Heart left ventricle (tissue), 13 donors: ENCODE measurements around the gene FBXO21.

ENCODE experiments used
- POLR2A ChIP-seq, 2 donors: fragments of 450-650 bp; IDR thresholded peaks; one replicate each; pipeline ENCODE4 v1.6.1; 2017; ENCODE audit warnings: antibody characterized with exemption in 2 of 2, mild to moderate bottlenecking in 2 of 2, moderate library complexity in 2 of 2
- TF ChIP-seq, protein P1 (sequence below), 12 donors: fragments of 200-600 bp; sonication (generic) in 4 of 12; IDR thresholded peaks; one replicate each; pipeline versions ENCODE4 v1.5.0 to v1.8.0; 2018 to 2022; ENCODE audit warnings: antibody characterized with exemption in 12 of 12, mild to moderate bottlenecking in 5 of 12
- donor health status: ischemic (EF 13 %, LVEDD 7.1; RV severe dilation, severe dysfunction).
- donor health status: DM: no; HTN: yes; CAD: no.
- donor health status: DM: no; HTN: no; CAD: no.
- donor health status: ischemic (EF 25% LVEDD 6.9; RV normal size, moderate dysfunction).
- donor health status: ischemic (EF 25% LVEDD 5.7; RV mildly dilated, moderate dysfunction).
- donor health status: ischemic (EF 35%, LVEDD 5.7; RV mildly dilated, moderate dysfunction).
- donor health status: nonischemic (EF 11% LVEDD 7.7; RV severe dilation, severe dysfunction).
- donor health status: DM: yes; HTN: yes; CAD: no.
- donor health status: PGD.
- donor health status: ischemic (EF 29% LVEDD 5.4; RV normal size, mild dysfunction).
- donor health status: nonischemic (EF 23%, LVEDD 6.1; RV moderate dilation, normal function).

DNA sequence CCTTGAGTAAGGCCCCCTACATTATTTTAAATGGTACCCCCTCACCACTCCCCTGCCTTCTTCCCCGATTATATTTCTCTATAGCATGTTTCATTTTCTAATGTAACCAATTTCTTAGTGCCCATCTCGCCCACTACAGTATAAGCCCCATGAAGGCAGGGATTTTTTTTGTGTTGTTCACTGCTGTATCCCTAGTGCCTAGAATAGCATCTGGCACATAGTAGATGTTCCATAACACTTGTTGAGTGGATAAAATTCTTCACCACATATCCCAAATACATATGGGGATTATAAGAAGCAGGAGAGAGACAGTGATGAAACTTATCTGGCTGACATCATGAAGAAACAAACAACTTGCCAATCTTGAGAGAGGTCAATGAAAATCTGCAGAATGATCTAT lies 11.5 kb downstream of the FBXO21 start:
- TF ChIP-seq, protein P1, sequence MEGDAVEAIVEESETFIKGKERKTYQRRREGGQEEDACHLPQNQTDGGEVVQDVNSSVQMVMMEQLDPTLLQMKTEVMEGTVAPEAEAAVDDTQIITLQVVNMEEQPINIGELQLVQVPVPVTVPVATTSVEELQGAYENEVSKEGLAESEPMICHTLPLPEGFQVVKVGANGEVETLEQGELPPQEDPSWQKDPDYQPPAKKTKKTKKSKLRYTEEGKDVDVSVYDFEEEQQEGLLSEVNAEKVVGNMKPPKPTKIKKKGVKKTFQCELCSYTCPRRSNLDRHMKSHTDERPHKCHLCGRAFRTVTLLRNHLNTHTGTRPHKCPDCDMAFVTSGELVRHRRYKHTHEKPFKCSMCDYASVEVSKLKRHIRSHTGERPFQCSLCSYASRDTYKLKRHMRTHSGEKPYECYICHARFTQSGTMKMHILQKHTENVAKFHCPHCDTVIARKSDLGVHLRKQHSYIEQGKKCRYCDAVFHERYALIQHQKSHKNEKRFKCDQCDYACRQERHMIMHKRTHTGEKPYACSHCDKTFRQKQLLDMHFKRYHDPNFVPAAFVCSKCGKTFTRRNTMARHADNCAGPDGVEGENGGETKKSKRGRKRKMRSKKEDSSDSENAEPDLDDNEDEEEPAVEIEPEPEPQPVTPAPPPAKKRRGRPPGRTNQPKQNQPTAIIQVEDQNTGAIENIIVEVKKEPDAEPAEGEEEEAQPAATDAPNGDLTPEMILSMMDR (IDR thresholded peaks at IDR 0.05), result no peak
- no peak for TF ChIP-seq POLR2A (IDR thresholded peaks at IDR 0.05)
